HG03432 (cell line): ENCODE measurements around the gene TP53I13.
A peak's percentile ranks its signal among the peaks of the same experiment; 100 is the strongest.

Experiments used
- ATAC-seq: cut with Tn5 transposase; IDR thresholded peaks from one replicate; pipeline ENCODE4 v1.9.1; 2021; ENCODE audit warnings: mild to moderate bottlenecking, moderate library complexity; ENCODE audit not compliant: unreplicated experiment

The TP53I13 gene

GRCh38 chr17:29614349-29615047, 46.0 kb downstream of the TP53I13 start:
- no peak for ATAC-seq

GRCh38 chr17:29615048-29615385, 46.5 kb downstream of the TP53I13 start:
- ATAC-seq, result no peak

- ATAC-seq, result peak; percentile 60
Observed at GRCh38 chr17:29615492-29616299, 47.2 kb downstream of the TP53I13 start.

GRCh38 chr17:29616300-29617048, 48.0 kb downstream of the TP53I13 start:
- ATAC-seq, result no peak

GRCh38 chr17:29617125-29617480, 48.6 kb downstream of the TP53I13 start:
- peak; percentile 43 for ATAC-seq

GRCh38 chr17:29617481-29618271, 49.2 kb downstream of the TP53I13 start:
- ATAC-seq, result peak; percentile 30

GRCh38 chr17:29618272-29619065, 50.0 kb downstream of the TP53I13 start:
- no peak for ATAC-seq

GRCh38 chr17:29619251-29619650, 50.8 kb downstream of the TP53I13 start:
- ATAC-seq, result no peak

GRCh38 chr17:29620271-29620670, 51.8 kb downstream of the TP53I13 start:
- ATAC-seq, result no peak

- ATAC-seq, result no peak
Observed at GRCh38 chr17:29620779-29621500, 52.4 kb downstream of the TP53I13 start.

GRCh38 chr17:29621751-29622194, 53.3 kb downstream of the TP53I13 start:
- ATAC-seq, result no peak
